Naive thymus-derived CD4-positive, alpha-beta T cell (primary cell): ENCODE measurements around the gene PGPEP1. TPM values are rescaled to one million over a fixed set of nuclear protein-coding genes. Genes with fewer than 3 reads are reported as not detected.
"Not testable (repeated sequence)": the region's sequence is repeated elsewhere in the genome, so short reads cannot be mapped to it uniquely, and the experiment has no call there.

Experiments
- ATAC-seq: fragments of 150-1000 bp; cut with Tn5 transposase; 2 replicates; pipeline ENCODE4 v1.10.0; 2021; ENCODE audit warnings: mild to moderate bottlenecking, moderate library complexity
- CTCF ChIA-PET: fragments of 350-600 bp; sonication (Branson Sonifier 250); formaldehyde crosslinking; loops from one replicate; lab custom pipeline; 2021; ENCODE audit warnings: antibody characterized with exemption; lab: Charles Lee
- POLR2A ChIA-PET: fragments of 350-600 bp; sonication (Branson Sonifier 250); formaldehyde crosslinking; loops from one replicate; lab custom pipeline; 2021; ENCODE audit warnings: antibody characterized with exemption, inconsistent platforms; lab: Charles Lee
- DNase-seq, 9 donors: peaks; one replicate each; pipeline versions ENCODE4 v3.0.0 to v3.0.0-alpha.2; 2020 to 2022; ENCODE audit warnings: mixed read lengths in 1 of 9
- H3K27ac ChIP-seq: one replicate; pipeline ENCODE4 v1.7.0; 2013; ENCODE audit warnings: mild to moderate bottlenecking, low read depth, low read length, moderate library complexity
- H3K27me3 ChIP-seq, 2 donors: one replicate each; pipeline ENCODE4 v1.7.0; 2013; ENCODE audit warnings: low read length in 2 of 2, mild to moderate bottlenecking in 2 of 2, moderate library complexity in 2 of 2; ENCODE audit not compliant: control insufficient read depth in 2 of 2, insufficient read depth in 2 of 2
- H3K36me3 ChIP-seq, 3 experiments: 1 replicate in 2 of 3; 2 replicates in 1 of 3; pipeline ENCODE4 v1.7.0; 2013; ENCODE audit warnings: low read length in 3 of 3, mild to moderate bottlenecking in 3 of 3, moderate library complexity in 1 of 3; ENCODE audit not compliant: insufficient read depth in 3 of 3, control insufficient read depth in 2 of 3
- H3K4me1 ChIP-seq, 2 donors: one replicate each; pipeline ENCODE4 v1.7.0; 2013; ENCODE audit warnings: low read length in 2 of 2, mild to moderate bottlenecking in 2 of 2, moderate library complexity in 1 of 2; ENCODE audit not compliant: control insufficient read depth in 2 of 2, insufficient read depth in 2 of 2
- H3K4me3 ChIP-seq: 2 replicates; pipeline ENCODE4 v1.7.0; 2013; ENCODE audit warnings: mild to moderate bottlenecking, low read length
- H3K9me3 ChIP-seq, 3 experiments: 1 replicate in 2 of 3; 2 replicates in 1 of 3; pipeline ENCODE4 v1.7.0; 2013; ENCODE audit warnings: low read length in 3 of 3; ENCODE audit not compliant: control insufficient read depth in 2 of 3
- H3K27ac Mint-ChIP-seq, 9 donors: one replicate each; pipeline ENCODE4 v1.8.0; 2020 to 2022; ENCODE audit warnings: mixed read lengths in 9 of 9, mild to moderate bottlenecking in 8 of 9, moderate library complexity in 5 of 9, inconsistent platforms in 2 of 9
- H3K27me3 Mint-ChIP-seq, 5 donors: one replicate each; pipeline ENCODE4 v1.8.0; 2021 to 2022; ENCODE audit warnings: mixed read lengths in 5 of 5, mild to moderate bottlenecking in 1 of 5
- H3K36me3 Mint-ChIP-seq, 5 donors: one replicate each; pipeline ENCODE4 v1.8.0; 2020 to 2022; ENCODE audit warnings: mixed read lengths in 5 of 5, mild to moderate bottlenecking in 3 of 5, inconsistent platforms in 1 of 5
- H3K4me1 Mint-ChIP-seq, 7 donors: one replicate each; pipeline ENCODE4 v1.8.0; 2020 to 2022; ENCODE audit warnings: mixed read lengths in 7 of 7, mild to moderate bottlenecking in 3 of 7, inconsistent platforms in 1 of 7
- H3K4me3 Mint-ChIP-seq, 10 donors: one replicate each; pipeline ENCODE4 v1.8.0; 2020 to 2022; ENCODE audit warnings: mild to moderate bottlenecking in 10 of 10, mixed read lengths in 10 of 10, moderate library complexity in 6 of 10, inconsistent platforms in 2 of 10
- H3K9me3 Mint-ChIP-seq, 11 donors: one replicate each; pipeline ENCODE4 v1.8.0; 2020 to 2022; ENCODE audit warnings: mixed read lengths in 11 of 11, mild to moderate bottlenecking in 4 of 11, inconsistent platforms in 1 of 11, moderate library complexity in 1 of 11
- intact Hi-C, 2 donors: fragments of 100-400 bp; cut with micrococcal nuclease; formaldehyde crosslinking; loops; one replicate each; pipeline ENCODE4 v1.15.1; 2023
- polyA plus RNA-seq, 2 donors: library from polyadenylated mRNA; unstranded; fragments of 300-500 nt; fragmentation: Illumina TruSeq; gene quantifications; one replicate each; pipeline ENCODE4 v1.2.3, GENCODE V29; 2021
- total RNA-seq, 6 experiments: library from RNA in 5 of 6; stranded (reverse) in 5 of 6; gene quantifications; 1 replicate in 5 of 6; 2 replicates in 1 of 6; pipeline ENCODE4 v1.2.3 and lab custom pipeline; 2021 to 2026

PGPEP1 gene
- total and polyA plus RNA-seq, 7 experiments from 2014 or later, result 9.4 to 57.1 (median 41.1) TPM

DNA sequence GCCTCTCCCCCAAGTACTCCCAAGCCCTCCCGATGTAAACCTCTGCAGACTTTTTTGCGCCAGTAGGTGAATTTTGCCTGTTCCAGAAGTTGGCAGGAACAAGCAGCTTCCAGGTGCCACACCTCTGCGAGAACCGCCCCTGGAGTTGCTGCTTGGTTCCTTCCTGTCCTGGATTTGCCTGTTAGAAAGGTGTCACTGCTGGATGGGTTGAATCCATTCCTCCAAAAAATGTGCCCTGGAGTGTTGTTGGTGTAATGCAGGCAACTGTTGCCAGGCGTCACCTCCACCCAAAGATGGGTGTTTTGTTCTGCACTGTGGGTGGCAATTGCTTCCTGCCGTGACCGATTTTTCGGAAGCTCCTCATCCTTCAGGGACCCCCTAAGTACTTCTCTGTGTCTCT, 5.7 kb downstream of the PGPEP1 start:
- peaks cover 5 to 47% (median 14%) of the 10 kb centered on the region in 5 donors for H3K36me3 Mint-ChIP-seq
- H3K4me1 Mint-ChIP-seq, result peaks cover 13 to 28% (median 25%) of the 10 kb centered on the region in 7 donors
- peaks cover 5% of the 10 kb centered on the region in 2 donors for H3K4me1 ChIP-seq
- no peaks in the 10 kb centered on the region for H3K9me3 ChIP-seq
- peak overlapping the region in 1 of 10 donors; percentile 38 for H3K4me3 Mint-ChIP-seq
- intact Hi-C loops, result no loop called here
- POLR2A ChIA-PET, result interaction anchor here (0.7 kb wide), 1 partner anchor 226 kb away, joined by 3 read pairs; no protein-coding TSS in a partner anchor
- DNase-seq, result no peak
- no peaks in the 10 kb centered on the region for H3K27me3 ChIP-seq
- H3K27me3 Mint-ChIP-seq, result no peaks in the 10 kb centered on the region
- no peak overlapping the region for H3K4me3 ChIP-seq
- H3K36me3 ChIP-seq, result peaks cover 0 to 20% (median 0%) of the 10 kb centered on the region in 3 experiments
- no peaks in the 10 kb centered on the region for H3K9me3 Mint-ChIP-seq
- ATAC-seq, result no peak
- H3K27ac Mint-ChIP-seq, result peak overlapping the region in 4 of 9 donors; percentile 23 to 83 (median 56)
- no peak overlapping the region for H3K27ac ChIP-seq
- CTCF ChIA-PET, result interaction anchor here (1.3 kb wide), 1 partner anchor 72 kb away, joined by 3 read pairs; the partner anchor contains the start of gene IQCN

- peak overlapping the region in 1 of 9 donors; percentile 46 for H3K27ac Mint-ChIP-seq
Measured at GRCh38 chr19:18348171-18348570, 7.8 kb downstream of the PGPEP1 start.

DNA sequence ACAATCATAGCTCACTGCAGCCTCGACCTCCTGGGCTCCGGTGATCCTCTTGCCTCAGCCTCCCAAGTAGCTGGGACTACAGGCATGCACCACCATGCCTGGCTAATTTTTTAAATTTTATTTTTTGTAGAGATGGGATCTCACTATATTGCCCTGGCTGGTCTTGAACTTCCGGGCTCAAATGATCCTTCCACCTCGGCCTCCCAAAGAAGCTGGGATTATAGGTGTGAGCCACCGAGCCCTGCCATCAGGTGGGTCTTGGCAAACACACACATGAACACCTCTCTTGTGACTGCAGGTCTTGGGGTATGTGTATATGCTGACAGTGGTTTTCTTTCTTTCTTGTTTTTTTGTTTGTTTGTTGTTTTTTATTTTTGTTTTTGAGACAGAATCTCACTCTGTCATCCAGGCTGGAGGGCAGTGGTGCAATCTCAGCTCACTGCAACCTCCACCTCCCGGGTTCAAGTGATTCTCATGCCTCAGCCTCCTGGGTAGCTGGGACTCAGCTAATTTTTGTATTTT, 8.5 kb downstream of the PGPEP1 start:
- DNase-seq, ATAC-seq, H3K27me3 ChIP-seq, H3K27ac ChIP-seq, H3K9me3 ChIP-seq, H3K27me3 Mint-ChIP-seq, H3K9me3 Mint-ChIP-seq, CTCF ChIA-PET, H3K4me3 ChIP-seq, H3K4me1 ChIP-seq, POLR2A ChIA-PET, H3K4me3 Mint-ChIP-seq: not testable (repeated sequence)
- Mint-ChIP-seq H3K27ac (peak overlapping the region in 2 of 9 donors; percentile 43 to 62), H3K36me3 (peaks cover 5 to 46% (median 15%) of the 10 kb centered on the region in 5 donors), H3K4me1 (peaks cover 0 to 17% (median 13%) of the 10 kb centered on the region in 7 donors)
- peaks cover 0 to 19% (median 0%) of the 10 kb centered on the region in 3 experiments for H3K36me3 ChIP-seq
- intact Hi-C loops, result loop anchor here in 1 of 2 donors (1.0 kb wide), 1 partner anchor 61 kb away; no protein-coding TSS in a partner anchor

More at GRCh38 chr19:18348171-18348570, 7.8 kb downstream of the PGPEP1 start:
- Mint-ChIP-seq H3K9me3 (no peaks in the 10 kb centered on the region), H3K4me3 (no peak overlapping the region), H3K36me3 (peaks cover 5 to 47% (median 14%) of the 10 kb centered on the region in 5 donors), H3K27me3 (no peaks in the 10 kb centered on the region), H3K4me1 (peaks cover 0 to 17% (median 14%) of the 10 kb centered on the region in 7 donors)
- no peaks in the 10 kb centered on the region for H3K27me3 ChIP-seq
- no peak overlapping the region for H3K4me3 ChIP-seq
- intact Hi-C loops, result no loop called here
- H3K36me3 ChIP-seq, result peaks cover 0 to 20% (median 0%) of the 10 kb centered on the region in 3 experiments
- ATAC-seq (no peak), DNase-seq (no peak)
- no peaks in the 10 kb centered on the region for H3K4me1 ChIP-seq
- H3K27ac ChIP-seq, result no peak overlapping the region
- CTCF ChIA-PET, result interaction anchor here (0.6 to 0.7 kb wide), 2 partner anchors 69 to 638 kb away, joined by 3 read pairs; no protein-coding TSS in a partner anchor
- H3K9me3 ChIP-seq, result no peaks in the 10 kb centered on the region
- POLR2A ChIA-PET, result interaction anchor here (0.6 kb wide), 1 partner anchor 463 kb away, joined by 3 read pairs; no protein-coding TSS in a partner anchor

DNA sequence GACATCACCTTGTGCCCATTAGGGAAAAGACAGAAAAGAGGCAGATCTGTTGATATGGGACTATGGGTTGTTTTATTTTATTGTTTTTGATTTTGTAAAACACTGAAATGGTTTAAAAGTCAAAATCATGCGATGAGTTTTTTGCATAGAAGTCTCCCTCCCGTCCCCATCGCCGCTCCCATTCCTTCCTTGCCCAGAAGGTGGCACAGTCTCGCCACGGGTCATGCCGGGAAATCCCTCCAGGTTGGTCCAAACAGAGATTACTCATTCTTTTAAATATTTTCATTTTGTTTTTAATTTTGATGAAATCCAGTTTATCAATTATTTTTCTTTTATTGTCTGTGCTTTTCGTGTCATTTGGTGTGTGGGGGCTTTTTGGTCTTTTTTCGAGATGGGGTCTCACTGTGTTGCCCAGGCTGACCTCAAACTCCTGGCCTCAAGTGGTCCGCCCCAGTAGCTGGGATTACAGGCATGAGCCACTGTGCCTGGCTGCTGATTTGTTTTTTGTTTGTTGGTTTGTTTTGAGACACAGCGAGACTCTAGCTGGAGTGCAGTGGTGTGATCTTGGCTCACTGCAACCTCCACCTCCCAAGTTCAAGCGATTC, 9.2 kb downstream of the PGPEP1 start:
- ChIA-PET CTCF (no interaction called here), POLR2A (no interaction called here)
- DNase-seq (peak in 2 of 9 donors; percentile 3 to 34), ATAC-seq (peak; percentile 65)
- H3K4me1 ChIP-seq, result no peaks in the 10 kb centered on the region
- H3K27me3 Mint-ChIP-seq, result no peaks in the 10 kb centered on the region
- no peak overlapping the region for H3K4me3 ChIP-seq
- no peak overlapping the region for H3K27ac ChIP-seq
- H3K36me3 Mint-ChIP-seq, result peaks cover 5 to 42% (median 15%) of the 10 kb centered on the region in 5 donors
- H3K4me3 Mint-ChIP-seq, result no peak overlapping the region
- intact Hi-C loops, result loop anchor here in 1 of 2 donors (1.0 kb wide), 1 partner anchor 61 kb away; no protein-coding TSS in a partner anchor
- peaks cover 0 to 12% (median 0%) of the 10 kb centered on the region in 3 experiments for H3K36me3 ChIP-seq
- peaks cover 0 to 17% (median 10%) of the 10 kb centered on the region in 7 donors for H3K4me1 Mint-ChIP-seq
- no peak overlapping the region for H3K27ac Mint-ChIP-seq
- no peaks in the 10 kb centered on the region for H3K27me3 ChIP-seq
- no peaks in the 10 kb centered on the region for H3K9me3 ChIP-seq
- H3K9me3 Mint-ChIP-seq, result no peaks in the 10 kb centered on the region

DNA sequence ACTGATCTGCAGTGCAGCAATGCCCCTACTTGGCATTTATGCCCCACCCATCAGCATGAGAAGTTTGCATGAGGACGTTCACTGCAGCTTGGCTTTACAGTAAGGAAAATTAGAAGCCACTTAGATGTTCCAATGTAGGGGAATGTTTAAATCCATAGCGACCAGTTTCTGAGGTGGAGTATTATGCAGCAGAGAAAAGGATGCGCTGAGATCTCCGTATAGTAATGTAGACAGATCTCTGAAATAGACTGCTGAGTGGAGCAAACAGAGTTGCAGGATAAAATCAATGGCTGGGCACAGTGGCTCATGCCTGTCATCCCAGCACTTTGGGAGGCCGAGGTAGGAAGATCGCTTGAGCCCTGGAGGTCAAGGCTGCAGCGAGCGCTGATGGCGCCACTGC, 10.1 kb downstream of the PGPEP1 start:
- CTCF ChIA-PET, result no interaction called here
- H3K27ac ChIP-seq, result no peak overlapping the region

GRCh38 chr19:18351544-18351943, 11.1 kb downstream of the PGPEP1 start:
- no peaks in the 10 kb centered on the region for H3K9me3 Mint-ChIP-seq
- no peak for DNase-seq
- no peak overlapping the region for H3K4me3 Mint-ChIP-seq
- Histone ChIP-seq H3K4me1 (no peaks in the 10 kb centered on the region), H3K9me3 (no peaks in the 10 kb centered on the region), H3K27me3 (no peaks in the 10 kb centered on the region), H3K4me3 (no peak overlapping the region), H3K36me3 (peaks cover 0 to 23% (median 0%) of the 10 kb centered on the region in 3 experiments), H3K27ac (no peak overlapping the region)
- intact Hi-C loops, result no loop called here
- peaks cover under 1 to 41% (median 13%) of the 10 kb centered on the region in 5 donors for H3K36me3 Mint-ChIP-seq
- ATAC-seq, result no peak
- CTCF ChIA-PET, result no interaction called here
- no peaks in the 10 kb centered on the region for H3K27me3 Mint-ChIP-seq
- peaks cover 0 to 11% (median 8%) of the 10 kb centered on the region in 7 donors for H3K4me1 Mint-ChIP-seq
- POLR2A ChIA-PET, result no interaction called here
- no peak overlapping the region for H3K27ac Mint-ChIP-seq

More for the DNA sequence above, 10.1 kb downstream of the PGPEP1 start:
- Mint-ChIP-seq H3K27me3 (no peaks in the 10 kb centered on the region), H3K4me1 (peaks cover 0 to 17% (median 10%) of the 10 kb centered on the region in 7 donors), H3K27ac (peak overlapping the region in 1 of 9 donors; percentile 25), H3K9me3 (no peaks in the 10 kb centered on the region), H3K36me3 (peaks cover 5 to 41% (median 15%) of the 10 kb centered on the region in 5 donors), H3K4me3 (no peak overlapping the region)
- ATAC-seq (no peak), DNase-seq (no peak)
- Histone ChIP-seq H3K27me3 (no peaks in the 10 kb centered on the region), H3K4me3 (no peak overlapping the region), H3K4me1 (no peaks in the 10 kb centered on the region), H3K36me3 (peaks cover 0 to 12% (median 0%) of the 10 kb centered on the region in 3 experiments), H3K9me3 (no peaks in the 10 kb centered on the region)
- POLR2A ChIA-PET, result no interaction called here
- intact Hi-C loops, result no loop called here
